Dermis blood vessel endothelial cell (primary cell): ENCODE measurements around the gene NSMF. TPM values are rescaled to one million over a fixed set of nuclear protein-coding genes. Genes with fewer than 3 reads are reported as not detected.
"Not testable (repeated sequence)": the region's sequence is repeated elsewhere in the genome, so short reads cannot be mapped to it uniquely, and the experiment has no call there.

ENCODE experiments used
- DNase-seq: peaks from one replicate; pipeline ENCODE4 v3.0.0; 2010
- total RNA-seq: library from RNA; depleted of rRNA; stranded (reverse); fragments of >200 nt; gene quantifications from 2 replicates; pipeline ENCODE4 v1.2.3, GENCODE V29; 2014

The NSMF gene
- total RNA-seq, 1 donor from 2014 or later = 32.8 TPM

DNA sequence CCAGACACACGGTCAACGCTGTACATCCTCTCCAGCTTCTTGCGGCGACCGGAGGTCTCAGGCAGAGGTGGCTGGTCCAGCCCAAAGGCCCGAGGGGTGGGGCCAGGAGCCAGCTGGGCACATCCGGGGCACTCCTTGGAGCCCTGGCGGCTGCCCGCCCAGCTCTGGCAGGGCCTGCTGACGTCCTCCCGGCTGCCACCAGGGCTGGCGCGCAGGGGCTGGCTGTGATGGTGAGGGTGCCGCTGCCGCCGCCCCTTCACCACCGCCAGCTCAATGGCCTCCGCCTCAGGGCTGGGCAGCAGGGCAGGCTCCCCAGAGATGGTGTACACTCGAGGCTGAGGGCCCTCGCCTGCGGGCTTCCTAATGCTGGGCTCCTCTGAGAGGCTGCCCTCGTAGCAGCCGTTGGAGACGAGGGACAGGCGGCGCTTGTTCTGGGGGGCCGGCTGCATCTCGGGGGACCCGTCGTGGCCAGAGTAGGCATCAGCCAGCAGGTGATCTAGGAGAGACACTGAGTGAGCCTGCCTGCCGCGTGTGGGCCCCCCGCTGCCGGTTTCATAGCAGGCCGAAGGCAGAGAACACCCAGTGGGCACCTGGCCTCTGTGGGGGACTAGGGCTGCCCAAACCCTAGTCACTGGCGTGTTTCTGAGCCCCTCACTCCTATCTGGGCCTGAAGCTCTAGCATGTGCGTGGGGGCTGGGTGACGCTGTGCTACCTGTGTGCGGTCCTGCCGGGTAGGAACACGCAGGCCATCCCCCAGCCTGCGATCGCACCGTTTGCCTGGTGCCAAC is 1.5 kb downstream of the NSMF start:
- DNase-seq = no peak

DNA sequence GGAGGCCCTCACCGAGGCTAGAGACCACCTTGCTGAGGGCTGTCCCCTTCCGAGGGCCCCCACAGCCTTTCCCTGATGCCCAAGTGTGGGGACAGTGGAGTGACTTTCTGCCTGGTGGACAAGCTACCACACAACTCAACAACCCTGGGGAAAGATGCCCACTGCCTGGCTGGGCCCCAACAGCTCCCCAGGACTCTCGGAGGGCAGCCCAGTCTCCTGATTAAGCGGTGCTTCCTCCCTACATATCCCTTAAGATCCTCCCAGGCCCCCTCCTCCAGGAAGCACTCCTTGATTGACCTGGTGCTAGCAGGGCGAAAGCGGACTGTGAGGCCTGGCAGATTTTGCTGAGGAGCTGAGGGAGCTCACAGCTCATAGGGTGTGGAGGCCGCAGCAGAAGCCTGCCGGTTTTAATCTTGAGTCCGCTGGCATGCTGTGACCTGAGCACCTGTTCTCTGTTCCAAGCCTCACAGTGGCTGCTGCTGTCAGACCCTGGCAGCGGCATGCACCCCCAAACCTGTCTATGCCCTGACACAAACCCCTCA is 2.2 kb downstream of the NSMF start:
- DNase-seq = no peak

DNA sequence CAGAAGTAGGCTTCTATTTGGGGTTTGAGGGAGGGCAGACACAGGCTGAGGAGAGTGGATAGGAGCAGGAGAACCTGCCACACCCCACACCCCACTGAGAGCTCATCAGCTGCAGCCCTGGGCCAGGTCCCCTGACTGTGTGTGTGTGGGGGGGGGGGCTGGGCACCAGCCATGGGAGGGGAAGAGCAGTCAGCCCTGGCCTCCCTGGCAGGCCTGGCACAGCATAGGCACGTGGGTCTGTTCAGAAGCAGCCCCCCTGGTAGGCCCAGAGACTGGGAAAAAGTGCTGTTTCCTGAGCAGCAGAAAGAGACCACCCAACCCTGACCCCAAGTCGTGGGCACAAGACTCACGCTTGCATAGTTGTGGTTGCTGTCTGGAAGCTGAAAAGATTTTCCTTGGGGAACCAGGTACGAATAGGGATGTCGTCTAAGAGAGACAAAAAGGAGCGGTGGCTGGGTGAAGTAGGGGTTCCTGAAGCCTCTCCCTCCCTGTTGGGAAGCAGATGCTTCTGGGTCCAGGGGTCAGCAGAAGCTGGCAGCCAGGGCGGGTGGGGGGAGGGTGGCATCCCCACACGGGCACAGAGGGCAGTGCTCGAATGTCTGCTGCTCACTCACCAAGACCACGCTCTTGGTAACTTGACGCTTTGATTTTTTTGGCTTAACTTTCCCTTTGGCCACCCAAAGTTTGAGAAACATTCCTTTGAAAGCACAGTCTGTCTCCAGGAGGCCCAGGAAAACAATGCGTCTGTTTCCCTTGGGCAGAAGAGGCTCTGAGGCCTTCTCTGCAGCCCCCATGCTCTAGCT is 2.9 kb downstream of the NSMF start:
- DNase-seq = no peak

DNA sequence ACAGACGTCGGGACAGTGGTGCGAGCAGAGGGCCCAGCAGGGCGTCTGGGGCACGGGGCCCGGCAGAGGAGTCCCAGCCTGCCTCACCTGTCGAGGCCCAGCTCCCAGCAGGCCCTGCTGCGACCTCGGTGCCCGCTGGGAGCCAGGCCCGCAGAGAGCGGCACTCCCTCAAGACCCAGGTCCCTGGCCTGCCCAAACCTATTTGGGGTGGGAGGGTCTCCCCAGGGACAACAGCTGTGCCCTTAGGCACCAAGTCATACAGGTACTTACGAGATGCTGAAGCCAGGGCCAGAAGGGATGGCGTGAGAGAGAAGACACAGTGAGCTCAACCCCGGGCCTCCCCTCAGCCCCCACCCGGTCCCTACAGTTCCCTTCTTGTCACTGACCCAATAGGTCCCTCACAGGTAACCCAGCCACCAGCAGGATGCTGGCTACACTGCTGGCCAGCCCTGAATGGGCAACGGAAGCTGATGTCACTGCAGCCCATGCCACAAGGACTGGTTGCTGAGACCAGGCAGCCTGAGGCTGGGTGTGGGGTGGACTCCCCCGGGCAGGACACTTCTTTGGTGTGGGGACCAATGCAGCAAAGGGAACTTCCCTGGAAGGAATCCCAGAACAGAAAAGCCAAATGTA is 3.7 kb downstream of the NSMF start:
- DNase-seq = no peak

DNA sequence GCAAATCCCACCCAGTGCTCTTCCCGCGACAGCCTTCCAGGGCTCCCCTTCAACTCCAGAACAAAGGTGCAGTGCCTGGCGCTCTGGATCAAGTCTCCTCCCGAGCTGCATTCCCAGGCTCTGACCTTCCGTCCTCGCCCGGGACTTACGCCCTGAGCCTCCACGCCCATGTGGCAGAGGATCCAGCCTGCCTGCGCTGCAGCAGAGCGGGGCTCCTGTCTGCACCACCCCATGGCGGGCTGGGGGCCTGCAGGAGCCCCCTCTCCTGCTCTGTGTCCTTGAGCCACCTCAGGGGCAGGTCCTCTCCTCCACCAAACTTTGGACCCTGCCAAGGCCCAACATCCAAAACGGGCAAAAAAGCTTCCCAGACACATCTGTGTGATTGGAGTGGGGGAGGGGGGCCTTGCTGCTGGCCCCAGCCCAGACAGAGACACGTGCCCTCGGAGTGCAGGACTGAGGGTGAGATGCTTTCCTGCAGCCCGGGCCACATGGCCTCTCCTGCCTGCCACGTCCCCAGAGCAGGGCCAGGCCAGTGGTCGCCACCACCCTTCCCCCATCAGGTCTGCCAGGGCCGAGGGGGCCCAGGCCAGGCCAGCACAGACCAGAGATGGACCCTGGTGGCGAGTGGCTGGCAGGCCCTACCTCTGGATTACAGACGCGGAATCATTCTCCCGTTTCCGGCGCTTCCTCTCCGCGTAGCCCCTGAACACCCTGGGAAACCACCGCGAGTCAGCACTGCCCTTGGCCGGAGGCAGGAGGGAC is 4.4 kb downstream of the NSMF start:
- peak; percentile 39 for DNase-seq

DNA sequence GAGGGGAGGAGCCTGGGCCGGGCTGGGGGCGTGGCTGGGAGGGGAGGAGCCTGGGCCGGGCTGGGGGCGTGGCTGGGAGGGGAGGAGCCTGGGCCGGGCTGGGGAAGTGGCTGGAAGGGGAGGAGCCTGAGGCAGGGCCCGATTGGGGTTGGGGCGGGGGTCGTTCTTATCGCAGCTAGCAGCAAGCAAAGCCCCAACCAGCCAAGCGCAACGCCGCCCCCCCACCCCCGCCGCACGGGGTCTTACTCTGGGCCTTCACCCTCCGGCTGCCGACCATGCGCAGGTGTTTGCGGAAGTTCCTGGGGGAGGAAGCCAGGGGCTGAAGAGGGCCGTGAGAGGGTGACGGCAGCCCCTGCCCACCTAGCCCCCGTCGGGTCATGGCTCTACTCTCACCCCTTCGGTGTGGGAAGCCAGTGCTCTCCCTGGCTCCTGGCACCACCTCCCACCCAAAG is 5.0 kb downstream of the NSMF start:
- DNase-seq = peak; percentile 62

DNA sequence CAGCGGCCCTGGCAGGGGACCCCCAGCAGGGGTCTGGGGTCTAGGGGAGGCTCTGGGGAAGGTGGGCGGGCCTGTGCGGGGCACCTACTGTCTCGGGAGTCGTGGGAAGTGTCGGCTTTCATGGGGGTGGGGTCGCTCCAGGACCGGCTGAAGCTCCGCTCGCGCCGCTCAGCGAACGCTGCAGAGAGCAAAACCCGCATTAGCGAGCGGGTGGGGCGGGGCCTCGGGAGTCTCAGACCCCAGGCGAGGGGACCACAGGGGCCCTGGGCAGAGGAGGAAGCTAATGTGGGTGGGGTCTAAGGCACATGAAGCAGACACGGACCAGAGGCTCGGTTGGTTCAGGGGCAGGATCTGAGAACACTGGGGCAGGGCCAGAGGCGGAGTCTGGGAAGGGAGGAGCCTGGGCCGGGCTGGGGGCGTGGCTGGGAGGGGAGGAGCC is 5.5 kb downstream of the NSMF start:
- DNase-seq = peak; percentile 85

DNA sequence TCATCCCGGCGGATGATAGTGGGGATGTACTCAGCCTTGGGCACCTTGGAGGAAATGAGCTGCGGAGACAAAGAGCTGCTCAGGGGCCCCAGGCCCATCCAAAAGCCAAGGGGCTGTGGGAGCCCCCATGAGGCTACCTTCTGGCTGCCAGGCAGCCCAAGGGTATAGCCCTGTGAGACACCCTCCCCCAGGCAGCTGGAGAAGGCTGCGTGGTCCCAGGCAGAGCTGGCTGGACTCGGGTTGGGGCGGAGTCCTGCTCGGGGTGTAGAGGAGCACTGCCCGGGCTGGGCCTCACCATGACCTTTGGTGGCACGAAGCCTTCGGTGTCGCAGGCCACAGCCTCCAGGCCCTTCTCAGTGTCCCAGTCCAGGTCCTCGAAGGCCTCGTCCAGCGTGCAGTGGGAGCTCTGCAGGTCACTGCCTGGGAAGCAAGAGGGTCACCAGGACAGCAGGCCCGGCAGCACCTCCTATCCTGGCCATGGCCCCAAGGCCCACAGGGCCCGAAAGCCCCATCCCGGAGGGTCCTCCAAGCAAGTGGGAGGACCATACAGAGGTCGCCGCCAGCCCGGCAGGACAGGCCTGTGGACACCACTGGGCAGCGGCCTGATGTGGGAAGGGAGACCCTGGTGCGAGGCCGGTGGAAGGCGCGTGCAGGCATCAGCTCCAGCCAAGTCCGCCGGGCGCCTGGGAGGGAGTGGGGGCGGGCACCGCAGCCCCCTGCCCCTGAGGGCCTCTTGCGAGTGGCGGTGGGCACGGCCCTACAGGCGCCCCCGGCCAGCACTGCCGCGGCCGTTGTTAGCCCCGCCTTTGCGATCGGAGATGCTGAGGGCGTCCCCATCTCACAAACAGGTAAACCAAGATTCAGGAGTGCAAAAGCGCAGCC is 6.1 kb downstream of the NSMF start:
- no peak for DNase-seq

DNA sequence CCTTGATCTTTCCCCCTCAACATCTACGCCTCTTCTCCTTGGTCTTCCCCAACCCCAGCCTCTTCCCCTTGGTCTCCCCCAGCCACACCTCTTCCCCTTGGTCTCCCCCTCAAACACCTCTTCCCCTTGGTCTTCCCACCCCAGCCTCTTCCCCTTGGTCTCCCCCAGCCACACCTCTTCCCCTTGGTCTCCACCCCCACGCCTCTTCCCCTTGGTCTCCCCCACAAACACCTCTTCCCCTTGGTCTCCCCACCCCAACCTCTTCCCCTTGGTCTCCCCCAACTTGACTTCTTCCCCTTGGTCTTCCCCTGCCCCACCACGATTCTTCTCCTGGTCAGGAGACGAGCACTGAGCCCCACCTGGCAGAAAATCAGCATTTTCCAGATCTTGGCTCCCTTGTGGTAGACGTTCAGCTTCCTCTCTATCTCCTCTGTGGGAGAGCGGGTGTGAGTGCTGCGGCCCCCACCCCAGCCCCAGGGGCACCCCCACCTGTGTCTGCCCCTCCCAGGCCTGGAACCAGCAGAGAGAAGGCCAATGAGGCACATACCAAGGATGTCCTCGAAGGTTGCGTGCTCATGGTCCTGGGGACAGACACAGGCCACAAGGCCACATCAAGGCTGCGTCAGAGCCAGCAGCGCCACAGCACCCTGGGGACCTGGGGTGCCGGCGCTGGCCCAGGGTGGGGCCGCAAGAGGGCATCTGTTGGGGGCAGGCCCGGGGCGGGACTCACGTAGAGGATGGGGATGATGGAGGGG is 7.0 kb downstream of the NSMF start:
- no peak for DNase-seq

DNA sequence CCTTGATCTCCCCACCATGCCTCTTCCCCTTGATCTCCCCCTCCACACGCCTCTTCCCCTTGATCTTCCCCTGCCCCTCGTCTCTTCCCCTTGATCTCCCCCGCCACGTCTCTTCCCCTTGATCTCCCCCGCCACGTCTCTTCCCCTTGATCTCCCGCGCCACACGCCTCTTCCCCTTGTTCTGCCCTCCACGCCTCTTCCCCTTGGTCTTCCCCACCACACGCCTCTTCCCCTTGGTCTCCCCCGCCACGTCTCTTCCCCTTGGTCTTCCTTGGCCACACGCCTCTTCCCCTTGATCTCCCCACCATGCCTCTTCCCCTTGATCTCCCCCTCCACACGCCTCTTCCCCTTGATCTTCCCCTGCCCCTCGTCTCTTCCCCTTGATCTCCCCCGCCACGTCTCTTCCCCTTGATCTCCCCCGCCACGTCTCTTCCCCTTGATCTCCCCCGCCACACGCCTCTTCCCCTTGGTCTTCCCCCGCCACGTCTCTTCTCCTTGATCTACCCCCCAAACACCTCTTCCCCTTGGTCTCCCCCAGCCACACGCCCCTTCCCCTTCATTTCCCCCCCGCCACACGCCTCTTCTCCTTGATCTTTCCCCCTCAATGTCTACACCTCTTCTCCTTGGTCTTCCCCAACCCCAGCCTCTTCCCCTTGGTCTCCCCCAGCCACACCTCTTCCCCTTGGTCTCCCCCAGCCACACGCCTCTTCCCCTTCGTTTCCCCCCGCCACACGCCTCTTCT is 7.7 kb downstream of the NSMF start:
- DNase-seq = not testable (repeated sequence)

DNA sequence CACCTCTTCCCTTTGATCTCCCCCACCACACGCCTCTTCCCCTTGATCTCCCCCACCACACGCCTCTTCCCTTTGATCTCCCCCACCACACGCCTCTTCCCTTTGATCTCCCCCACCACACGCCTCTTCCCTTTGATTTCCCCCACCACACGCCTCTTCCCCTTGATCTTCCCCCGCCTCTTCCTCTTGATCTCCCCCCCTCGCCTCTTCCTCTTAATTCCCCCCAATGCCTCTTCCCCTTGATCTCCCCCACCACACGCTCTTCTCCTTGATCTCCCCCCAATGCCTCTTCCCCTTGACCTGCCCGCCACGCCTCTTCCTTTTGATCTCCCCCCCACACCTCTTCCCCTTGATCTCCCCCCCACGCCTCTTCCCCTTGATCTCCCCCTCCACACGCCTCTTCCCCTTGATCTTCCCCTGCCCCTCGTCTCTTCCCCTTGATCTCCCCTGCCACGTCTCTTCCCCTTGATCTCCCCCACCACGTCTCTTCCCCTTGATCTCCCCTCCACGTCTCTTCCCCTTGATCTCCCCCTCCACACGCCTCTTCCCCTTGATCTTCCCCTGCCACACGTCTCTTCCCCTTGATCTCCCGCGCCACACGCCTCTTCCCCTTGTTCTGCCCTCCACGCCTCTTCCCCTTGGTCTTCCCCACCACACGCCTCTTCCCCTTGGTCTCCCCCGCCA is 8.5 kb downstream of the NSMF start:
- DNase-seq = not testable (repeated sequence)

DNA sequence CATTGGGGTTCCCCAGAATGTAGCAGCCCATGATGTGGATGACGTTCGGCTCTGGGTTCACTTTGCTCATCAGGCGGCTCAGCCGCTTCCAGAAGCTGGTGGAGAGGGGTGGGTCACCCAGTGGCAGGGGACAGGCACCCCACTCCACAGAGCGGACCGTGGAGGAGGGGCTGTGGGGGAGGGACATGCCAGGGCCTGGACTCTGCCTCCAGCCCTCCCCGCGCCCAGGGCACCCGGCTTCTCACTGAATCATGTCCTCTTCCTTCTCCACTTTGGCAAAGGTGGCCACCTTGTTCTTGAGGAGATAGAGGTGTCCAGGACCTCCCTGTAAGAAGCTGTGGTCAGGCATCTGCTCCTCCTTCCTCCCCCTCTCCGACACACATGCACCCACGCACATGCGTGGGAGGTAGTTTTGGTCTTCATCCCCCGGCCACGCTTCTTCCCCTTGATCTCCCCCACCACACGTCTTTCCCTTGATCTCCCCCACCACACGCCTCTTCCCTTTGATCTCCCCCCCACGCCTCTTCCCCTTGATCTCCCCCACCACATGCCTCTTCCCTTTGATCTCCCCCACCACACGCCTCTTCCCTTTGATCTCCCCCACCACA is 9.1 kb downstream of the NSMF start:
- no peak for DNase-seq

DNA sequence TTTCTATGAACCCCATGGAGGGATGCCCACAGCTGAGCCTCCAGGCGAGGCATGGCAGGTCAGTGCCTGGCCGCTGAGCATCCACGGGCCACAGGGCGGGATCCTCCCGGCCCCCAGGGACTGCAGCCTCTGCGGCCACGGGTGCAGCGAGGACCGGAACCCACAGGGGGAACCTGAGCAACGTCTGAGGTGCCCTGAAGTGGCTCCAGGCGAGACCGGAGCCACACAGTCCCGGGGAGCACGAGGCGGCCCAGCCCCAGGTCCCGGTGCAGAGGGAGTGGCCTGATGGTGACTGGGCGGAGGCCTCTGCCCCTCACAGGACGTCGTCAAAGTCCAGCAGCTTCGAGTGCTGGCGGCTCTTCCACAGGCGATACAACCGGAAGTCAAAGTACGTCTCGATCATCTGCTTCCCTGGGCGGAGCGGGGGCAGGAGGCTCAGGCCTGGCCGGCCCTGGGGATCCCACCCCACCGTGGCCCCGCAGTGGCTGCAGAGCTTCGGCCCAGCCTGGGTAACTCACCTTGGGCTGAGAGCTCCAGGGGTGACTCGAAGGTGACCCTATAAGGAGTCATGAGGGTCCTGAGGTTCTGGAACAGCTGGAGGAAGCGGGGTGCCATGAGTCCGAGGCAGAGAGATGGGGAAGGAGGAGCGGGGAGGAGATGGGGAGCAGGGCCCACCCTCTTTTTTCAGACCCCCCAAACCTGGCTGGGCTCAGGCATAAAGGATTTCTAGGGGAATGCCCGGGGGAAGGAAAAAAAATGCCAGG is 9.9 kb downstream of the NSMF start:
- no peak for DNase-seq

DNA sequence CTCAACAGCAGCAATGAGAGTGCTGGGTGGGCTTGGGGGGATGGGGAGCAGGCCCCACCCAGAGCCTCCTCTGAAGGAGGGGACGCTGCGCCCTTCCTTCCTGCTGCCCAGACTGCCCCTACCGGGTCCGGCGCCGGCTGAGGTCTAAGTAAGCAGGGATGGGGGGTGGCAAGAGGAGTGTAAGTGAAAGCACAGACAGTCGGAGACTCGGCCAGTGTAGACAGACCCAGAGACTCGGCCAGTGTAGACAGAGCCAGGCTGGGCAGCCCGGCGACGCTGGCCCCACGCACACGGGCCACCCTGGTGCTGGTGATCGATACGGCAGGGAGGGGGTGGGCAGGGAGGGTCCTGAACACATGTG is 10.6 kb downstream of the NSMF start:
- no peak for DNase-seq

DNA sequence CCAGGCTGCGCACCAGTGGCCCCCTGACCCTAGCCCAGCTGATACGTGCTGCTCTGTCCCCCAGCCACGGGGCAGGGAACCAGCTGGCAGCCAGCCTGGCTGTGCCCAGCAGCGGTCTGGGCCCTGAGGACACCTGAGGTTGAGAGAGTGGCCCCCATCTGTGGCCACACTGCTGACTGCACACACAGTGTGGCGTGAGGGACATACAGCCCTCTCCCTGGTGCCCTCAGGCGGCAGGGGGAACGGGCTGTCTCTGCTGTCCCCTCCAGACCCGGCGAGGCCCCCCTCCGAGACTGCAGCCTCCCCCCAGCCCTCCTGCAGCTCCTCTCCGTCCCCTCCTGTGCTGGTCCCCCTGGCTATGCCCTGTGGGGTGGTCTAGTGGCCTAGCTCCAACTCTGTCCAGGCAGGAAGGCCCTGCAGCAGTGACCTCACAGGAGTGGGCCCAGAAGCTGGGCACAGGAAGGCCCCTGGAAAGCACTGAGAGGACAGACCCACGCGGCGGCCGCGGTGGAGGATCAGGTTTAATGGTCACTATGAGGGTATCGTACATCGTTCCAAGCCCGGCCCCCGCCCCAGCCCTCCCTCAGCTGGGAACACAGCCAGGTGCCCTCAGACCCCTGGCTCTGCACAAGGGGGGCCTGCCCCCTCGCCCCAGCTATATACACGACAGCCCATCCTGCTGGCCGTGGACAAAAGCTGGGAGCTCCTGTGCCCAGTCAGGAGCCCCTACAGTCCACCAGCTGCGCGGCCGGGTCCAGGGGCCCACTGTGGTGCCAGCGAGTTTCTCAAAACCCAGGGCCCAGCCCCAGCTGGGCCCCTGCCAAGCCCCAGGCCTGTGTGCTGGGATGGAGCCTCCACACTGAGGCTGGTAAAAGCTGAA is 11.2 kb downstream of the NSMF start:
- no peak for DNase-seq

DNA sequence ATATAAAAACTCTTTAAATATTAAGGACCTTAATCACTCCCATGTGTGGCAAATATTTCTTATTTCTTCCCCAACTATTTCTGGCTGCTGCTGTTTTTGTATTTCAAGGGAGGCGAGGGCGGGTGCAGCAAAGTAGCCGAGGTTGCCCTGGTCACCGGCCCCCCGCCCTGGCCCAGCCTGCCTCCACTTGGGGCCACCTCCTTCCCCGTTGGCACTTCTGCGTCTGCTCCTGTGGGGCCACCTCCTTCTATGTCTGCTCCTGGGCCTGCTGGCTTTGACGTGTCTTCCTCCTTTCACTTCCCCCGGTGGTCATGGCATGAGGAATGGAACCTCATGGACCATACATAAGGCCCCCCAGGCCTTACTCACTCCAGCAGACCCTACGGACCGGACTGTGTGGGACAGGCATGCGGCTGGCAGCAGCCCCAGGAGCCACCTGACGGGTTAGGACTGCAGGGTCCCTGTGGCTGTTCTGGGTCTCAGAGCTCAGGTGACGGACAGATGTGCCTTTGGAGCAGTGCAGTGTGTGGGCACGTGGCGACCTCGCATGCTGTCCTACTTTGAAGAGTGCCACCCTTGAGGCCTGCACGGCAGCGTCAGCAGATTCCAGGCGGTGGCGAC is 12.2 kb downstream of the NSMF start:
- DNase-seq = no peak
